ENCODE measurements around the gene MRPS11.

GRCh38 chr15:88454236-88454635 is 13.3 kb upstream of the MRPS11 start:
- TF ChIP-seq POLR2A (IDR thresholded peaks at IDR 0.05; ENCODE audit: low read depth, low read length) (no peak), HDAC2 (IDR thresholded peaks at IDR 0.05) (no peak), CUX1 (IDR thresholded peaks at IDR 0.05; ENCODE audit: insufficient replicate concordance, low read depth, low read length) (no peak)
